Keratinocyte (primary cell): Measurements from ENCODE around the gene KIAA0586.

Source experiments
- CTCF ChIP-seq, 3 experiments: IDR thresholded peaks in 1 of 3; conservative IDR thresholded peaks in 1 of 3; optimal IDR thresholded peaks in 1 of 3; 2 replicates in 2 of 3; 3 replicates in 1 of 3; pipeline versions ENCODE3 to v1.5.1; 2011; ENCODE audit warnings: low read length in 3 of 3, mild to moderate bottlenecking in 3 of 3, moderate library complexity in 2 of 3, control low read depth in 1 of 3, inconsistent platforms in 1 of 3; ENCODE audit not compliant: insufficient read depth in 2 of 3; ENCODE audit errors: extremely low read depth in 1 of 3
- EZH2 ChIP-seq: IDR thresholded peaks from one replicate; pipeline ENCODE4 v1.6.1; 2012; ENCODE audit warnings: inconsistent platforms, mild to moderate bottlenecking, low read length, moderate library complexity

GRCh38 chr14:58398895-58399294, 28.6 kb upstream of the KIAA0586 start:
- TF ChIP-seq CTCF (optimal IDR thresholded peaks at IDR 0.05 in 1 of 3, IDR thresholded peaks at IDR 0.05 in 1 of 3, conservative IDR thresholded peaks at IDR 0.05 in 1 of 3; ENCODE audit: extremely low read depth in 1 of 3, insufficient read depth in 2 of 3, low read length in 3 of 3) (no peak), EZH2 (no peak)
